DND-41 (cell line): ENCODE results near the gene TRIOBP.

Source experiments
- EZH2 ChIP-seq: IDR thresholded peaks from 3 replicates; pipeline ENCODE4 v1.6.1; 2012; ENCODE audit warnings: borderline replicate concordance, low read depth, mild to moderate bottlenecking, moderate library complexity, low read length, inconsistent platforms; ENCODE audit not compliant: severe bottlenecking
- TF ChIP-seq, protein P1 (sequence below): IDR thresholded peaks from 2 replicates; pipeline ENCODE4 v1.5.1; 2012; ENCODE audit warnings: borderline replicate concordance, low read length, moderate library complexity, mild to moderate bottlenecking; ENCODE audit not compliant: poor library complexity, severe bottlenecking; ENCODE audit errors: extremely low read depth

DNA sequence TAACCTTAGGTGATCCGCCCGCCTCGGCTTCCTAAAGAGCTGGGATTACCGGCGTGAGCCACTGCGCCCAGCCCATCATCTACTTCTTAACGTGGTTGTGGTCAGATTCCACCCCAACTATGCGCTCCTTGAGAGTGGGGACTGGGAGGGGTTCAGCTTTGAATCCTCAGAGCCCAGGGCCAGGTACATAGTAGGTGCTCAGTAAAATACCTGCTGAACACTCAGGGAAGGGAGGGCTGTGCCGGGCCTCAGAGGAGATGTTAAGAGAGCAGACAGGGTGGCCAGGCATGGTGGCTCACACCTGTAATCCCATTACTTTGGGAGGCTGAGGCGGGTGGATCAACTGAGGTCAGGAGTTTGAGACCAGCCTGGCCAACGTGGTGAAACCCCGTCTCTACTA is 22.6 kb upstream of the TRIOBP start:
- TF ChIP-seq, protein P1, sequence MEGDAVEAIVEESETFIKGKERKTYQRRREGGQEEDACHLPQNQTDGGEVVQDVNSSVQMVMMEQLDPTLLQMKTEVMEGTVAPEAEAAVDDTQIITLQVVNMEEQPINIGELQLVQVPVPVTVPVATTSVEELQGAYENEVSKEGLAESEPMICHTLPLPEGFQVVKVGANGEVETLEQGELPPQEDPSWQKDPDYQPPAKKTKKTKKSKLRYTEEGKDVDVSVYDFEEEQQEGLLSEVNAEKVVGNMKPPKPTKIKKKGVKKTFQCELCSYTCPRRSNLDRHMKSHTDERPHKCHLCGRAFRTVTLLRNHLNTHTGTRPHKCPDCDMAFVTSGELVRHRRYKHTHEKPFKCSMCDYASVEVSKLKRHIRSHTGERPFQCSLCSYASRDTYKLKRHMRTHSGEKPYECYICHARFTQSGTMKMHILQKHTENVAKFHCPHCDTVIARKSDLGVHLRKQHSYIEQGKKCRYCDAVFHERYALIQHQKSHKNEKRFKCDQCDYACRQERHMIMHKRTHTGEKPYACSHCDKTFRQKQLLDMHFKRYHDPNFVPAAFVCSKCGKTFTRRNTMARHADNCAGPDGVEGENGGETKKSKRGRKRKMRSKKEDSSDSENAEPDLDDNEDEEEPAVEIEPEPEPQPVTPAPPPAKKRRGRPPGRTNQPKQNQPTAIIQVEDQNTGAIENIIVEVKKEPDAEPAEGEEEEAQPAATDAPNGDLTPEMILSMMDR, result no peak
- no peak for TF ChIP-seq EZH2
